MM.1S (cell line): ENCODE measurements around the gene MGAT5.

Experiments used
- DNase-seq: peaks from one replicate; pipeline ENCODE4 v3.0.0-alpha.2; 2015
- H2AFZ ChIP-seq: fragments of 300-600 bp; sonication (generic); 2 replicates; pipeline ENCODE4 v1.6.0; 2016; ENCODE audit warnings: antibody characterized with exemption, low read length
- H3F3A ChIP-seq: fragments of 300-600 bp; sonication (generic); 2 replicates; pipeline ENCODE4 v1.6.1; 2016; ENCODE audit warnings: mild to moderate bottlenecking, antibody characterized with exemption, low read length, moderate library complexity, mixed read lengths; ENCODE audit not compliant: insufficient read depth
- H3K27ac ChIP-seq: fragments of 300-600 bp; sonication (generic); 2 replicates; pipeline ENCODE4 v1.5.1; 2016; ENCODE audit warnings: mild to moderate bottlenecking, low read length
- H3K27me3 ChIP-seq: fragments of 300-600 bp; sonication (generic); replicated peaks from 2 replicates; pipeline ENCODE4 v1.6.0; 2016; ENCODE audit warnings: low read length; ENCODE audit not compliant: insufficient read depth
- H3K36me3 ChIP-seq: fragments of 300-600 bp; sonication (generic); replicated peaks from 2 replicates; pipeline ENCODE4 v1.6.1; 2016; ENCODE audit warnings: mild to moderate bottlenecking, low read length, mixed read lengths; ENCODE audit not compliant: insufficient read depth
- H3K4me1 ChIP-seq: fragments of 300-600 bp; sonication (generic); 2 replicates; pipeline ENCODE4 v1.6.1; 2016; ENCODE audit warnings: low read length, mixed read lengths
- H3K4me2 ChIP-seq: fragments of 300-600 bp; sonication (generic); 2 replicates; pipeline ENCODE4 v1.6.0; 2016; ENCODE audit warnings: low read depth, low read length
- H3K4me3 ChIP-seq: fragments of 300-600 bp; sonication (generic); 2 replicates; pipeline ENCODE4 v1.5.1; 2016; ENCODE audit warnings: low read length, mixed read lengths
- H3K79me2 ChIP-seq: fragments of 300-600 bp; sonication (generic); 2 replicates; pipeline ENCODE4 v1.6.1; 2016; ENCODE audit warnings: mixed run types, low read length, mixed read lengths
- H3K9ac ChIP-seq: fragments of 300-600 bp; sonication (generic); 2 replicates; pipeline ENCODE4 v1.6.1; 2016; ENCODE audit warnings: low read length, mixed read lengths
- H3K9me2 ChIP-seq: fragments of 300-600 bp; sonication (generic); replicated peaks from 2 replicates; pipeline ENCODE4 v1.6.1; 2016; ENCODE audit warnings: mild to moderate bottlenecking, low read length, mixed read lengths; ENCODE audit not compliant: insufficient read depth
- H3K9me3 ChIP-seq: fragments of 300-600 bp; sonication (generic); replicated peaks from 2 replicates; pipeline ENCODE4 v1.6.1; 2016; ENCODE audit warnings: mild to moderate bottlenecking, low read length, mixed read lengths; ENCODE audit not compliant: insufficient read depth
- H4K20me1 ChIP-seq: fragments of 300-600 bp; sonication (generic); 2 replicates; pipeline ENCODE4 v1.6.1; 2016; ENCODE audit warnings: mild to moderate bottlenecking, low read length, moderate library complexity, mixed read lengths; ENCODE audit not compliant: insufficient read depth
- CTCF ChIP-seq: fragments of 300-600 bp; sonication (generic); IDR thresholded peaks from 2 replicates; pipeline ENCODE4 v1.5.1; 2016; ENCODE audit warnings: antibody characterized with exemption, low read length, mixed read lengths
- EZH2 ChIP-seq: fragments of 300-600 bp; sonication (generic); optimal IDR thresholded peaks from 2 replicates; pipeline ENCODE3; 2017; ENCODE audit warnings: low read depth, mild to moderate bottlenecking, antibody characterized with exemption, low read length, mixed read lengths
- EZH2phosphoT487 ChIP-seq: fragments of 300-600 bp; sonication (generic); IDR thresholded peaks from 2 replicates; pipeline ENCODE4 v1.6.1; 2018; ENCODE audit warnings: antibody characterized with exemption, low read length

Gene MGAT5

GRCh38 chr2:134441153-134441863 is 187.4 kb downstream of the MGAT5 start:
- Histone ChIP-seq H3K27ac (no peak overlapping the region), H4K20me1 (no peaks in the 10 kb centered on the region), H3K4me2 (no peak overlapping the region), H2AFZ (no peak overlapping the region), H3K79me2 (no peaks in the 10 kb centered on the region), H3K4me3 (no peak overlapping the region), H3K36me3 (peaks cover 3% of the 10 kb centered on the region; the same call in 1 of the 2 replicates), H3K9me3 (no peaks in the 10 kb centered on the region), H3K27me3 (no peaks in the 10 kb centered on the region), H3F3A (no peaks in the 10 kb centered on the region), H3K4me1 (no peaks in the 10 kb centered on the region), H3K9me2 (no peaks in the 10 kb centered on the region), H3K9ac (no peak overlapping the region)
- DNase-seq, result no peak
- no peak for TF ChIP-seq EZH2
- no peak for TF ChIP-seq CTCF
- TF ChIP-seq EZH2phosphoT487, result no peak

GRCh38 chr2:134443814-134444480 is 190.1 kb downstream of the MGAT5 start:
- no peak for TF ChIP-seq EZH2
- Histone ChIP-seq H3K4me3 (no peak overlapping the region), H4K20me1 (no peaks in the 10 kb centered on the region), H3K36me3 (peaks cover 3% of the 10 kb centered on the region; the same call in 1 of the 2 replicates), H3K9me3 (no peaks in the 10 kb centered on the region), H3K9me2 (no peaks in the 10 kb centered on the region), H3K27ac (no peak overlapping the region), H3K4me2 (no peak overlapping the region), H3K79me2 (no peaks in the 10 kb centered on the region), H3F3A (no peaks in the 10 kb centered on the region), H2AFZ (no peak overlapping the region), H3K9ac (no peak overlapping the region), H3K4me1 (no peaks in the 10 kb centered on the region), H3K27me3 (no peaks in the 10 kb centered on the region)
- DNase-seq, result no peak

- DNase-seq, result no peak
- TF ChIP-seq EZH2phosphoT487, result no peak
- no peaks in the 10 kb centered on the region for H3K27me3 ChIP-seq
- no peaks in the 10 kb centered on the region for H3K9me3 ChIP-seq
- H3K9ac ChIP-seq, result no peak overlapping the region
- no peaks in the 10 kb centered on the region for H3K79me2 ChIP-seq
- H3K27ac ChIP-seq, result no peak overlapping the region
- no peak overlapping the region for H3K4me2 ChIP-seq
- H3F3A ChIP-seq, result no peaks in the 10 kb centered on the region
- no peaks in the 10 kb centered on the region for H3K9me2 ChIP-seq
- H3K4me1 ChIP-seq, result no peaks in the 10 kb centered on the region
- no peaks in the 10 kb centered on the region for H4K20me1 ChIP-seq
- H2AFZ ChIP-seq, result no peak overlapping the region
- H3K36me3 ChIP-seq, result peaks cover 3% of the 10 kb centered on the region; the same call in 1 of the 2 replicates
- H3K4me3 ChIP-seq, result no peak overlapping the region
Observed at GRCh38 chr2:134445116-134445515, 191.2 kb downstream of the MGAT5 start.

- Histone ChIP-seq H3K36me3 (no peaks in the 10 kb centered on the region), H3K4me1 (no peaks in the 10 kb centered on the region), H2AFZ (no peak overlapping the region), H3K9me2 (no peaks in the 10 kb centered on the region), H3K27ac (no peak overlapping the region), H3K27me3 (no peaks in the 10 kb centered on the region), H3K79me2 (no peaks in the 10 kb centered on the region), H3K9me3 (no peaks in the 10 kb centered on the region), H3F3A (no peaks in the 10 kb centered on the region), H3K9ac (no peak overlapping the region), H3K4me2 (no peak overlapping the region), H3K4me3 (no peak overlapping the region), H4K20me1 (no peaks in the 10 kb centered on the region)
- no peak for DNase-seq
- TF ChIP-seq EZH2phosphoT487, result no peak
- no peak for TF ChIP-seq EZH2
- no peak for TF ChIP-seq CTCF
Observed at GRCh38 chr2:134445985-134446382, 192.1 kb downstream of the MGAT5 start.
